NCI-H146 treated with DMSO at 0.1 percent for 48 hours (cell line): ENCODE measurements around the gene LINGO3.
"Not testable (repeated sequence)": the region's sequence is repeated elsewhere in the genome, so short reads cannot be mapped to it uniquely, and the experiment has no call there.

Experiments used
- DNase-seq: peaks from one replicate; lab custom pipeline; 2025; ENCODE audit not compliant: unreplicated experiment; lab: John Stamatoyannopoulos, UW

LINGO3 gene

GRCh38 chr19:2282062-2282861, 25.7 kb downstream of the LINGO3 start, which contains the start of gene PEAK3:
PEAK3 (minus strand) TSS chr19:2282175; CDS start chr19:2280931, 1,244 bp downstream.
- no peak for DNase-seq

GRCh38 chr19:2281265-2282061, 26.5 kb downstream of the LINGO3 start:
- not testable (repeated sequence) for DNase-seq

DNA sequence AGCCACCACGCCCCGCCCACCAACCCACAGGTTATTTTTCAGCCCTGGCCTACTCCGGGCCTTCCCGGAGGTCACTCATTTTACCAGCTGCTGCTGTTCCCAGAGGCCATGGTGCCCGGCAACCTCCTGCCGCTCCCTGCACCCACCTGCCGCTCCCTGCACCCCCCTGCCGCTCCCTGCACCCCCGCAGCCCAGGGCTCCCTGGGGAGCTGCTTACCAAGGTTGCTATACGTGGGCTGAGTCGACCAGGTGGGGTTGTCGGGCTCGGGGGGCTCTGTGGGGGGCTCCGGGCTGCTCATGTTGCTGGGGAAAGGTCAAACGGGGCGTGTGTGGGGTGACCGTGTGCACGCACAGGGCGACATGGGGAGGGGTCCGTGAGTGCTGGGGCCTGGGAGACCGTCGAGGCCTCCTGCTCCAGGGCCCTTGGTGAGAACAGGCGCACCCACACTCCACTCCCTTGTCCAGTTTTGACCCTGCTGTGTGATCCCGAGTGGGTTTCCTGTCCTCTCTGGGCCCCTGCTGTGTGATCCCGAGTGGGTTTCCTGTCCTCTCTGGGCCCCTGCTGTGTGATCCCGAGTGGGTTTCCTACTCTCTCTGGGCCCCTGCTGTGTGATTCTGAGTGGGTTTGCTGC, 27.2 kb downstream of the LINGO3 start:
- no peak for DNase-seq

GRCh38 chr19:2278459-2279158, 29.3 kb downstream of the LINGO3 start:
- DNase-seq: no peak

GRCh38 chr19:2277138-2277537, 30.8 kb downstream of the LINGO3 start:
- no peak for DNase-seq

- DNase-seq: no peak
These were observed 31.4 kb downstream of the LINGO3 start for GRCh38 chr19:2276429-2276986.

DNA sequence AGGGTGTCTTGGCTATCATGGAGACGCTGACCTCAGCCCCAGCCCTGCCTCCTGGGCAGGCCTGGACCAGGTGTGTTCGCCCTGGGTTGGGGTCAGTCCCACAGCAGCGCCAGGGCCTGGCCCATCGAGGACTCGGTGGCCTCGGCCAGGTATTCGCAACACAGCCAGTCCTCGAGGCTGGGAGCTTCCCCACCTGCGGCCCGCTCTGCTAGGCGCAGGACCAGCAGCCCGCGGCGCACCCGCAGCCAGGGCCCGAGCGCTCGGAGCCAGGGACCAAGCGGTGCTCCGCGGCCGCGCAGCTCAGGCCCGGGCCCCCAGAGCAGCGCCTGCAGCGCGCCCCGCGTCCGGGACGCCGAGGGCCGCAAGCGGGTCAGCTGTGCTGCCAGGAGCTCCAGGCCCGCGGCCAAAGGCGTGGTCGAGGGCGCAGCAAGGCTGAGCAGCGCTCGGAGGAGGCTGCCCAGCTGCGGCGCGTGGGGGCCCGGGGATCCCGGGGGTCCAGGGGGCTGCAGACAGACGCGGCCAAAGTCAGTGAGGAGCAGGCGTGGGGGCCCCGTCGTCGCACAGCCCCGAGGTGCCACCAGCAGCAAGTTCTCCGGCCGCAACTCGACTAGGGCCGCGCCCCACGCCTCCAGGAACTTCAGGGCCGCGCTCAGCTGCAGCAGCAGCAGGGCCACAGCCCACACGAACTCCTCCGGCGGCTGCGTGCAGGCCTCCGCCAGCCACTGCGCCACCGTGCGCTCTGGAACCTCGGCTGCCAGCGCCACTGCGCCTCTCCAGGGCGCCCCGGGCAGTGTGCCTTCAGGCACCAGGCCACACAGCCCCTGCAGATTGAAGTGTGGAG, 32.1 kb downstream of the LINGO3 start:
- no peak for DNase-seq

DNA sequence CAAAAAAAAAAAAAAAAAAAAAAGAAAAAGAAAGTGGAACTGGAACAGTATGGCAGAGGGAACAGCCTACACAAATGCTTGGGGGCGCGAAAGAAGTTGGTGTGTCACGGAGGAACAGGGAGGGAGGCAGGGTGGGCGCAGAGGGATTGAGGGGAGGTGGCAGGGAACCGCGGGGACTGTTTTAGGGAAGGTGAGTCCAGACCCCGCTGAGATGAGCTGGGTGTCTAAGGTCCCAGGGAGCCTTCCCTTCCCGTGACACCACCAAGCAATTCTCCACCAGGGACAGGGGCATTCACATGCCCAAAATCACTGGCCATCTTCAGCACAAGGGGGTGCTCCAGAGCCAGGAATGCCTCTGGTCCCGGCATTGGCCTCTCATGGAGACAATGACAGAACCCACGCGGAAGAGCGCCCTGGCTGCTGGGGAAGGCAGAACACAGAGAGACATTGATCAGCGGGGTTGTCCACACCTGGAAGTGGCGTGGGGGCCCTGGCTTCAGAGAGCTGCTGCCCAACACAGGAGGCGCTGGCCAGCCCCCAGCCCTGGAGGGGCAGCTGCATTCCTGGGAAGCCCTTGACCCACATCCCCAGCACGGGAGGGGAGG, 32.9 kb downstream of the LINGO3 start:
- no peak for DNase-seq

DNA sequence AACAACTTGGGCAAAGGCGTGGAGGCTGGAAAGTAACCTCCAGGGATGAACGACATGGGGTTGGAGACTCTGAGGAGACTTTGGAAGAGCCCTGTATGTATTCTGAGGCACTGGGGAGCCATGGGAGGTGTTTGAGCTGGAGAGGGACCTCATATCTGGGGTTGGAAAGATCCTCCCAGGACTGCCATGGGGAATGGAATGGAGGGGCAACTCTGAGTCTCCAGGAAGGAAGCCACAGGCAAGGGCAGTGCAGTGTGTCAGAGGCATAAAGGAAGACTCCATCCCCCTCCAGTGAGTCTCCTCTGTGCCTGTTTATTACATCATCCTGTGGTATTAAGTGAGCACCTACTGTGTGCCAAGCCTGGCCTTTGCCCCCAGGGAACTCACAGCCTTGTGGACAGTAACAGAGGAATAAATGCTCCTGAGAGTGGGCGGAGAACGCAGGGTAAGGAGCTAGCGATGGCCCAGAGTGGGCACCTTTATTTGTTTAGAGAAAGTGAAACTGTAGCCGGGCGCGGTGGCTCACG, 33.7 kb downstream of the LINGO3 start:
- no peak for DNase-seq

GRCh38 chr19:2273356-2274184, 34.4 kb downstream of the LINGO3 start:
- no peak for DNase-seq

- DNase-seq: no peak
These were observed 36.5 kb downstream of the LINGO3 start for GRCh38 chr19:2271234-2272103.

- no peak for DNase-seq
These were observed 37.3 kb downstream of the LINGO3 start for GRCh38 chr19:2270423-2271233.

GRCh38 chr19:2270157-2270422, 37.9 kb downstream of the LINGO3 start:
- DNase-seq: no peak

DNA sequence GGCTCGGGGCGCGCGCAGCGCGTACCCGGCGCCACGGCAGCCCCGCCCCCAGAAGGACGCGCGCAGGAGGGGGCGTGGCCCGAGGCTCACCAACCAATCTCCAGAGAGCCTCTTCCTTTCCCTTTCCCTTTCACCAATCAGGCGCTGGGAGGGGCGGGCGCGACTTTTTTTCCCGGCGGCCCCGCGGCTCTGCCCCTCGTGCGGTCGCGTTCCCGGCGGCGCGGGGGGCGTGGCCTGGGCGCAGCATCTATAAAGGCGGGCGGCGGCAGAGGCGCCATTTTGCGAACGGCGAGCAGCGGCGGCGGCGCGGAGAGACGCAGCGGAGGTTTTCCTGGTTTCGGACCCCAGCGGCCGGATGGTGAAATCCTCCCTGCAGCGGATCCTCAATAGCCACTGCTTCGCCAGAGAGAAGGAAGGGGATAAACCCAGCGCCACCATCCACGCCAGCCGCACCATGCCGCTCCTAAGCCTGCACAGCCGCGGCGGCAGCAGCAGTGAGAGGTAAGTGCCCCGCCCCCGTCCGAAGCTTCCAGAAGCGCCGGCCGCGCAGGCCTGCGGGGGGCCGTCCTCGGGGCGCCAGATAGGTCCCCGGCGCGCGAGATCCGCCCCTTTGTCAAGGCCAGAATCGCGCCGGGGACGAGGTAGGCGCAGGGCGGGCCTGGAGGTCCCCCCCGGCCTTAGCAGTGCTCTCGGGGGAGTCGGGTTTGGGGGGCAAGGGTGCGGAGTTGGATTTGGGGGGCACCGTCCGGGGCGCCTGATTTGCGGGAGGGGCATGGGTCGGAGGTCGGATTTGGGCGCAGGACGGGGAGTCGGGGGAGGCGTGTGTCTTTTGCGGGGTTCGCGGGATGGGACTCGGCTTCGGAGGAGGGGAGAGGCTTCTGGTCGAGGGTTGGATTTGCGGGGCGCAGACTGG, 38.5 kb downstream of the LINGO3 start:
- DNase-seq: peak; percentile 78

GRCh38 chr19:2268861-2269243, 39.1 kb downstream of the LINGO3 start:
- DNase-seq: no peak

- DNase-seq: no peak
These were observed 39.5 kb downstream of the LINGO3 start for GRCh38 chr19:2268480-2268830.
